Caco-2 (cell line): Measurements from ENCODE around the gene NFATC1. TPM values are rescaled to one million over a fixed set of nuclear protein-coding genes. Genes with fewer than 3 reads are reported as not detected.

Experiments
- BruUV-seq: library from RNA; stranded (reverse); fragments of 400-500 nt; replicated peaks from 2 replicates; lab custom pipeline; 2021; lab: Mats Ljungman, UMichigan
- CTCF ChIA-PET: fragments of 300-600 bp; sonication (Branson Sonifier 250); formaldehyde crosslinking; loops from one replicate; lab custom pipeline; 2022; ENCODE audit warnings: antibody characterized with exemption; lab: Charles Lee
- POLR2A ChIA-PET: fragments of 300-600 bp; sonication (Branson Sonifier 250); formaldehyde crosslinking; loops from one replicate; lab custom pipeline; 2022; ENCODE audit warnings: antibody characterized with exemption; lab: Charles Lee
- DNase-seq, 2 experiments: peaks; one replicate each; pipeline versions ENCODE4 v3.0.0 to v3.0.0-alpha.2; 2020 to 2022
- H3K27me3 ChIP-seq: replicated peaks from 2 replicates; pipeline ENCODE4 v1.6.0; 2011; ENCODE audit warnings: low read length; ENCODE audit not compliant: control insufficient read depth, insufficient read depth
- H3K36me3 ChIP-seq: 2 replicates; pipeline ENCODE4 v1.5.1; 2011; ENCODE audit warnings: low read length; ENCODE audit not compliant: control insufficient read depth, insufficient read depth
- H3K4me1 ChIP-seq: fragments of 250-450 bp; sonication (Bioruptor Pico); 2 replicates; pipeline ENCODE4 v1.5.1; 2020; ENCODE audit warnings: mild to moderate bottlenecking
- H3K4me3 ChIP-seq: 2 replicates; pipeline ENCODE4 v1.5.1; 2011; ENCODE audit warnings: low read depth, mild to moderate bottlenecking, control low read depth, low read length
- H3K9me3 ChIP-seq: fragments of 250-450 bp; sonication (Bioruptor Pico); 2 replicates; pipeline ENCODE4 v1.5.1; 2020; ENCODE audit warnings: mild to moderate bottlenecking, moderate library complexity
- H3K27ac Mint-ChIP-seq: one replicate; pipeline ENCODE4 v1.8.0; 2022; ENCODE audit warnings: mixed read lengths; ENCODE audit not compliant: unreplicated experiment
- H3K27me3 Mint-ChIP-seq: one replicate; pipeline ENCODE4 v1.8.0; 2022; ENCODE audit warnings: mixed read lengths; ENCODE audit not compliant: insufficient read depth, unreplicated experiment
- H3K36me3 Mint-ChIP-seq: one replicate; pipeline ENCODE4 v1.8.0; 2022; ENCODE audit warnings: mild to moderate bottlenecking, mixed read lengths; ENCODE audit not compliant: insufficient read depth, unreplicated experiment
- H3K4me1 Mint-ChIP-seq: one replicate; pipeline ENCODE4 v1.8.0; 2022; ENCODE audit warnings: low read depth, mixed read lengths; ENCODE audit not compliant: unreplicated experiment
- H3K4me3 Mint-ChIP-seq: one replicate; pipeline ENCODE4 v1.8.0; 2022; ENCODE audit warnings: mild to moderate bottlenecking, moderate library complexity, mixed read lengths; ENCODE audit not compliant: unreplicated experiment
- H3K9me3 Mint-ChIP-seq: one replicate; pipeline ENCODE4 v1.8.0; 2022; ENCODE audit warnings: mixed read lengths; ENCODE audit not compliant: unreplicated experiment
- CTCF ChIP-seq, 2 experiments: fragments of 200-600 bp in 1 of 2; IDR thresholded peaks; 1 replicate in 1 of 2; 2 replicates in 1 of 2; pipeline versions ENCODE4 v1.5.1 to v1.8.0; 2011 to 2022; ENCODE audit warnings: antibody characterized with exemption in 1 of 2, control low read depth in 1 of 2, inconsistent platforms in 1 of 2, low read depth in 1 of 2, low read length in 1 of 2, mild to moderate bottlenecking in 1 of 2, moderate library complexity in 1 of 2; ENCODE audit not compliant: insufficient read depth in 1 of 2, severe bottlenecking in 1 of 2, unreplicated experiment in 1 of 2
- intact Hi-C: fragments of 100-400 bp; cut with micrococcal nuclease; formaldehyde crosslinking; loops from one replicate; pipeline ENCODE4 v1.10.0; 2022; ENCODE audit not compliant: unreplicated experiment
- total RNA-seq: library from RNA; stranded (reverse); gene quantifications from 2 replicates; pipeline ENCODE4 v1.2.3, GENCODE V29; 2022

The NFATC1 gene
- total RNA-seq, 1 experiment from 2014 or later = 0.66 TPM

- BruUV-seq = no TSS peak
- intact Hi-C loops = no loop called here
- H3K27me3 Mint-ChIP-seq = no peaks in the 10 kb centered on the region
- no peak for TF ChIP-seq CTCF (IDR thresholded peaks at IDR 0.05; ENCODE audit: insufficient read depth in 1 of 2, low read depth in 1 of 2, low read length in 1 of 2, severe bottlenecking in 1 of 2, unreplicated experiment in 1 of 2)
- H3K4me1 Mint-ChIP-seq = no peaks in the 10 kb centered on the region
- DNase-seq = no peak
- H3K27ac Mint-ChIP-seq = no peak overlapping the region
- Histone ChIP-seq H3K27me3 (no peaks in the 10 kb centered on the region), H3K36me3 (no peaks in the 10 kb centered on the region), H3K9me3 (no peaks in the 10 kb centered on the region), H3K4me1 (no peaks in the 10 kb centered on the region), H3K4me3 (no peak overlapping the region)
- no peak overlapping the region for H3K4me3 Mint-ChIP-seq
- H3K36me3 Mint-ChIP-seq = no peaks in the 10 kb centered on the region
- CTCF ChIA-PET = no interaction called here
- POLR2A ChIA-PET = no interaction called here
- H3K9me3 Mint-ChIP-seq = no peaks in the 10 kb centered on the region
These were observed 125.0 kb downstream of the NFATC1 start for GRCh38 chr18:79520478-79521390.

- no peak overlapping the region for H3K4me3 ChIP-seq
- H3K27me3 Mint-ChIP-seq = no peaks in the 10 kb centered on the region
- ChIA-PET CTCF (no interaction called here), POLR2A (no interaction called here)
- no peak overlapping the region for H3K4me3 Mint-ChIP-seq
- no peaks in the 10 kb centered on the region for H3K4me1 ChIP-seq
- H3K4me1 Mint-ChIP-seq = no peaks in the 10 kb centered on the region
- intact Hi-C loops = no loop called here
- no peaks in the 10 kb centered on the region for H3K9me3 ChIP-seq
- H3K36me3 ChIP-seq = no peaks in the 10 kb centered on the region
- H3K27ac Mint-ChIP-seq = no peak overlapping the region
- TF ChIP-seq CTCF (IDR thresholded peaks at IDR 0.05; ENCODE audit: insufficient read depth in 1 of 2, low read depth in 1 of 2, low read length in 1 of 2, severe bottlenecking in 1 of 2, unreplicated experiment in 1 of 2) = no peak
- H3K27me3 ChIP-seq = no peaks in the 10 kb centered on the region
- H3K36me3 Mint-ChIP-seq = no peaks in the 10 kb centered on the region
- no TSS peak for BruUV-seq
- DNase-seq = no peak
- H3K9me3 Mint-ChIP-seq = no peaks in the 10 kb centered on the region
These were observed 125.9 kb downstream of the NFATC1 start for GRCh38 chr18:79521416-79522205.

GRCh38 chr18:79522451-79523205, 126.9 kb downstream of the NFATC1 start:
- ChIA-PET CTCF (no interaction called here), POLR2A (no interaction called here)
- no peaks in the 10 kb centered on the region for H3K9me3 Mint-ChIP-seq
- H3K36me3 Mint-ChIP-seq = no peaks in the 10 kb centered on the region
- Histone ChIP-seq H3K4me1 (no peaks in the 10 kb centered on the region), H3K36me3 (no peaks in the 10 kb centered on the region), H3K4me3 (no peak overlapping the region), H3K9me3 (no peaks in the 10 kb centered on the region), H3K27me3 (no peaks in the 10 kb centered on the region)
- BruUV-seq = no TSS peak
- no peaks in the 10 kb centered on the region for H3K4me1 Mint-ChIP-seq
- H3K27ac Mint-ChIP-seq = no peak overlapping the region
- no peak for TF ChIP-seq CTCF (IDR thresholded peaks at IDR 0.05; ENCODE audit: insufficient read depth in 1 of 2, low read depth in 1 of 2, low read length in 1 of 2, severe bottlenecking in 1 of 2, unreplicated experiment in 1 of 2)
- intact Hi-C loops = no loop called here
- no peaks in the 10 kb centered on the region for H3K27me3 Mint-ChIP-seq
- no peak overlapping the region for H3K4me3 Mint-ChIP-seq
- DNase-seq = no peak
